GM12878 (cell line): ENCODE measurements around the gene TSHR. TPM values are rescaled to one million over a fixed set of nuclear protein-coding genes. Genes with fewer than 3 reads are reported as not detected.

ENCODE experiments used
- ATAC-seq: fragments of 200-7000 bp; cut with Tn5 transposase; 3 replicates; pipeline ENCODE4 v1.9.1; 2020; ENCODE audit warnings: mild to moderate bottlenecking, moderate library complexity
- BruUV-seq: library from RNA; stranded (reverse); fragments of 400-500 nt; replicated peaks from 2 replicates; lab custom pipeline; 2021; lab: Mats Ljungman, UMichigan
- CTCF ChIA-PET: fragments of 300-600 bp; sonication (Branson Sonifier 250); formaldehyde crosslinking; extraction: SDS; loops from one replicate; lab custom pipeline; 2021; ENCODE audit warnings: inconsistent platforms; lab: Yijun Ruan, JAX
- POLR2A ChIA-PET: fragments of 350-600 bp; formaldehyde crosslinking; extraction: SDS; loops from one replicate; lab custom pipeline; 2021; ENCODE audit warnings: inconsistent platforms; lab: Charles Lee
- RAD21 ChIA-PET: fragments of 300-600 bp; sonication (Branson Sonifier 250); formaldehyde crosslinking; loops from one replicate; lab custom pipeline; 2023; ENCODE audit warnings: antibody characterized with exemption; ENCODE audit not compliant: unreplicated experiment; lab: Charles Lee
- SMC1A ChIA-PET: fragments of 300-600 bp; sonication (Branson Sonifier 250); formaldehyde crosslinking; loops from one replicate; lab custom pipeline; 2023; ENCODE audit not compliant: unreplicated experiment, uncharacterized antibody; lab: Charles Lee
- DNase-seq: peaks from one replicate; pipeline ENCODE4 v3.0.0-alpha.2; 2011; ENCODE audit warnings: low read depth, low spot score
- FAIRE-seq: peaks from 3 replicates; lab custom pipeline; 2011; peaks lifted over from hg19 to GRCh38; lab: Jason Lieb, UNC
- H2AFZ ChIP-seq: 2 replicates; pipeline ENCODE4 v1.6.0; 2011; ENCODE audit warnings: low read depth, low read length, control low read depth; ENCODE audit not compliant: control insufficient read depth
- H3K27ac ChIP-seq: 2 replicates; pipeline ENCODE4 v1.5.1; 2011; ENCODE audit warnings: control low read depth; ENCODE audit not compliant: control insufficient read depth, insufficient read depth
- H3K27me3 ChIP-seq, 2 experiments: replicated peaks in 1 of 2; 2 replicates each; pipeline versions ENCODE4 v1.6.0 to v1.6.1; 2011; ENCODE audit warnings: low read length in 1 of 2; ENCODE audit not compliant: control insufficient read depth in 2 of 2, insufficient read depth in 2 of 2
- H3K36me3 ChIP-seq, 2 experiments: 2 replicates each; pipeline ENCODE4 v1.5.1; 2011; ENCODE audit warnings: low read length in 1 of 2; ENCODE audit not compliant: control insufficient read depth in 2 of 2, insufficient read depth in 2 of 2
- H3K4me1 ChIP-seq: 2 replicates; pipeline ENCODE4 v1.6.1; 2011; ENCODE audit warnings: mild to moderate bottlenecking, low read length, moderate library complexity, mixed read lengths; ENCODE audit not compliant: control insufficient read depth, insufficient read depth
- H3K4me2 ChIP-seq: 2 replicates; pipeline ENCODE4 v1.6.0; 2011; ENCODE audit warnings: control low read depth; ENCODE audit not compliant: control insufficient read depth, insufficient read depth
- H3K4me3 ChIP-seq: fragments of 200-600 bp; sonication (generic); 2 replicates; pipeline ENCODE4 v1.5.1; 2016
- H3K79me2 ChIP-seq: 2 replicates; pipeline ENCODE4 v1.6.0; 2011; ENCODE audit warnings: low read length; ENCODE audit not compliant: control insufficient read depth, insufficient read depth
- H3K9ac ChIP-seq: 2 replicates; pipeline ENCODE4 v1.8.0; 2011; ENCODE audit warnings: low read length, control low read depth, mixed read lengths; ENCODE audit not compliant: control insufficient read depth, insufficient read depth
- H3K9me3 ChIP-seq: replicated peaks from 3 replicates; pipeline ENCODE4 v1.5.1; 2011; ENCODE audit warnings: mild to moderate bottlenecking, low read length; ENCODE audit not compliant: control insufficient read depth, insufficient read depth
- H4K20me1 ChIP-seq: 2 replicates; pipeline ENCODE4 v1.6.0; 2011; ENCODE audit not compliant: control insufficient read depth, insufficient read depth
- RB1 ChIP-seq: fragments of 450-650 bp; formaldehyde crosslinking; IDR thresholded peaks from 2 replicates; pipeline ENCODE4 v1.6.1; 2017; ENCODE audit warnings: mild to moderate bottlenecking, borderline replicate concordance
- TCF12 ChIP-seq: IDR thresholded peaks from 2 replicates; pipeline ENCODE4 v1.6.1; 2011; ENCODE audit warnings: low read depth, mild to moderate bottlenecking, low read length
- in situ Hi-C: fragments of 300-500 bp; cut with MboI; formaldehyde crosslinking; loops from 9 replicates; pipeline ENCODE4 v1.14.3; 2018; ENCODE audit warnings: mixed read lengths
- intact Hi-C: fragments of 100-400 bp; cut with micrococcal nuclease; formaldehyde crosslinking; loops from one replicate; pipeline ENCODE4 v1.14.2; 2022; ENCODE audit not compliant: unreplicated experiment
- polyA plus RNA-seq, 11 experiments: library from polyadenylated mRNA; depleted of rRNA in 4 of 11; unstranded in 6 of 11; stranded (reverse) in 5 of 11; fragments of >200 nt; fragmentation: Nextera tagmentation in 4 of 11; fragmentation: Illumina TruSeq in 1 of 11; extraction: Ambion mirVana in 4 of 11; extraction: Trizol in 1 of 11; gene quantifications; 1 replicate in 1 of 11; 2 replicates in 10 of 11; pipeline versions ENCODE4 v1.2.1 to v1.2.3, GENCODE V29; 2011 to 2016; ENCODE audit warnings: inconsistent platforms in 2 of 11, missing spikeins in 2 of 11, low read depth in 1 of 11
- total RNA-seq, 4 experiments: library from RNA; depleted of rRNA in 3 of 4; stranded (reverse); fragments of >200 nt in 3 of 4; fragmentation: Illumina TruSeq in 1 of 4; extraction: Trizol in 1 of 4; gene quantifications; 2 replicates each; pipeline versions ENCODE4 v1.2.1 to v1.2.3, GENCODE V29; 2013 to 2021
- TF ChIP-seq, protein P1 (sequence below): fragments of 450-650 bp; IDR thresholded peaks from 2 replicates; pipeline ENCODE4 v1.6.1; 2017; ENCODE audit warnings: mild to moderate bottlenecking, moderate library complexity

TSHR gene
- total and polyA plus RNA-seq, 10 of the 15 experiments (the other 5 are each of a cell fraction or from before 2014, with no cell fraction given), result 0.06 to 0.31 TPM; not detected in 8

DNA sequence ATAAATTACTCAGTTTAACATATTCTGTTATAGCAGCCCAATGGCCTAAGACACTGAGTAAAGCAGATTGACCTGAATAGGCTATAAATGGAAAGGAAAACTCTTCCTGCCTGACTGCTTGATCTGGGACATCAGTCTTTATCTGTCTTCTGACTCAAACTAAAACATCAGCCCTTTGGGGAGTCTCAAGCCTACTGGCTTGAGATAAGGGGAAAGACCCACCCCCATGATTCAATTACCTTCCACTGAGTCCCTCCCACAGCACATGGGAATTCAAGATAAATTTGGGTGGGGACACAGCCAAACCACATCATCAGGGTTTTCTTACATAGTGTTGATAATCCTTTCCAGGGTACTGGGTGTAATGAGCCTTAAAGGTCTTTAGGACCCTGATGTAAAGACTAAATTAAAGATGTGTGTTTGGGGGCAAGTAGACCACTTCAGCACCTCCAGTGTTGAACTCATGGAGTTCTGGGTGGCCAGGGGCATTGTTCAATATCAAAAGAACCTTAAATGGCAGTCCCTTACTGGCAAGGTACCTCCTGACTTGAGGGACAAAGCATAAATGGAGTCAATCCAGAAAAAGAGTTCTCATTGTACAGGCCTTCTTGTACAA, 67.8 kb downstream of the TSHR start:
- ChIA-PET CTCF (no interaction called here), POLR2A (no interaction called here), RAD21 (no interaction called here), SMC1A (no interaction called here)
- DNase-seq (no peak), FAIRE-seq (no peak), ATAC-seq (no peak)
- no peaks in the 10 kb centered on the region for H3K79me2 ChIP-seq
- TF ChIP-seq RB1 (no peak), TCF12 (no peak)
- TF ChIP-seq, protein P1, sequence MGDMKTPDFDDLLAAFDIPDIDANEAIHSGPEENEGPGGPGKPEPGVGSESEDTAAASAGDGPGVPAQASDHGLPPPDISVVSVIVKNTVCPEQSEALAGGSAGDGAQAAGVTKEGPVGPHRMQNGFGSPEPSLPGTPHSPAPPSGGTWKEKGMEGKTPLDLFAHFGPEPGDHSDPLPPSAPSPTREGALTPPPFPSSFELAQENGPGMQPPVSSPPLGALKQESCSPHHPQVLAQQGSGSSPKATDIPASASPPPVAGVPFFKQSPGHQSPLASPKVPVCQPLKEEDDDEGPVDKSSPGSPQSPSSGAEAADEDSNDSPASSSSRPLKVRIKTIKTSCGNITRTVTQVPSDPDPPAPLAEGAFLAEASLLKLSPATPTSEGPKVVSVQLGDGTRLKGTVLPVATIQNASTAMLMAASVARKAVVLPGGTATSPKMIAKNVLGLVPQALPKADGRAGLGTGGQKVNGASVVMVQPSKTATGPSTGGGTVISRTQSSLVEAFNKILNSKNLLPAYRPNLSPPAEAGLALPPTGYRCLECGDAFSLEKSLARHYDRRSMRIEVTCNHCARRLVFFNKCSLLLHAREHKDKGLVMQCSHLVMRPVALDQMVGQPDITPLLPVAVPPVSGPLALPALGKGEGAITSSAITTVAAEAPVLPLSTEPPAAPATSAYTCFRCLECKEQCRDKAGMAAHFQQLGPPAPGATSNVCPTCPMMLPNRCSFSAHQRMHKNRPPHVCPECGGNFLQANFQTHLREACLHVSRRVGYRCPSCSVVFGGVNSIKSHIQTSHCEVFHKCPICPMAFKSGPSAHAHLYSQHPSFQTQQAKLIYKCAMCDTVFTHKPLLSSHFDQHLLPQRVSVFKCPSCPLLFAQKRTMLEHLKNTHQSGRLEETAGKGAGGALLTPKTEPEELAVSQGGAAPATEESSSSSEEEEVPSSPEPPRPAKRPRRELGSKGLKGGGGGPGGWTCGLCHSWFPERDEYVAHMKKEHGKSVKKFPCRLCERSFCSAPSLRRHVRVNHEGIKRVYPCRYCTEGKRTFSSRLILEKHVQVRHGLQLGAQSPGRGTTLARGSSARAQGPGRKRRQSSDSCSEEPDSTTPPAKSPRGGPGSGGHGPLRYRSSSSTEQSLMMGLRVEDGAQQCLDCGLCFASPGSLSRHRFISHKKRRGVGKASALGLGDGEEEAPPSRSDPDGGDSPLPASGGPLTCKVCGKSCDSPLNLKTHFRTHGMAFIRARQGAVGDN, result no peak
- H2AFZ ChIP-seq, result no peak overlapping the region
- no peak overlapping the region for H3K4me3 ChIP-seq
- in situ Hi-C loops, result no loop called here
- no peaks in the 10 kb centered on the region for H3K4me1 ChIP-seq
- no peak overlapping the region for H3K9ac ChIP-seq
- no peaks in the 10 kb centered on the region for H3K9me3 ChIP-seq
- no peak overlapping the region for H3K4me2 ChIP-seq
- H3K36me3 ChIP-seq, result no peaks in the 10 kb centered on the region
- H3K27me3 ChIP-seq, result no peaks in the 10 kb centered on the region
- H4K20me1 ChIP-seq, result no peaks in the 10 kb centered on the region
- intact Hi-C loops, result no loop called here
- no TSS peak for BruUV-seq
- no peak overlapping the region for H3K27ac ChIP-seq
